ENCODE data around the gene NPIPB8.

GRCh38 chr16:28602529-28602928 is 35.3 kb upstream of the NPIPB8 start:
- no peak for TF ChIP-seq CTCF (conservative IDR thresholded peaks at IDR 0.05)
- no peak for TF ChIP-seq ZFX (IDR thresholded peaks at IDR 0.05)

Data from C4-2B (cell line).